Liver (tissue), 9 donors: ENCODE data around the gene ACLY. TPM values are rescaled to one million over a fixed set of nuclear protein-coding genes. Genes with fewer than 3 reads are reported as not detected.

Source experiments
- DNase-seq: peaks from one replicate; pipeline ENCODE4 v3.0.0-alpha.2; 2017; ENCODE audit warnings: low spot score
- H3K27ac ChIP-seq, 2 donors: one replicate each; pipeline ENCODE4 v1.7.0; 2013; ENCODE audit warnings: inconsistent platforms in 2 of 2, low read length in 2 of 2, control low read depth in 1 of 2, low read depth in 1 of 2, mild to moderate bottlenecking in 1 of 2
- H3K27me3 ChIP-seq, 4 donors: one replicate each; pipeline versions ENCODE4 v1.6.1 to v1.7.0; 2013; ENCODE audit warnings: low read length in 3 of 4, inconsistent platforms in 1 of 4, mild to moderate bottlenecking in 1 of 4, moderate library complexity in 1 of 4; ENCODE audit not compliant: control insufficient read depth in 4 of 4, insufficient read depth in 4 of 4
- H3K36me3 ChIP-seq, 4 donors: one replicate each; pipeline versions ENCODE4 v1.6.1 to v1.7.0; 2013; ENCODE audit warnings: low read length in 3 of 4, mild to moderate bottlenecking in 3 of 4, low read depth in 1 of 4, moderate library complexity in 1 of 4; ENCODE audit not compliant: control insufficient read depth in 4 of 4, insufficient read depth in 3 of 4
- H3K4me1 ChIP-seq, 4 donors: one replicate each; pipeline versions ENCODE4 v1.6.1 to v1.7.0; 2013; ENCODE audit warnings: low read length in 3 of 4, mild to moderate bottlenecking in 3 of 4, moderate library complexity in 1 of 4; ENCODE audit not compliant: control insufficient read depth in 4 of 4, insufficient read depth in 4 of 4
- H3K4me3 ChIP-seq, 3 donors: one replicate each; pipeline versions ENCODE4 v1.6.1 to v1.7.0; 2013; ENCODE audit warnings: low read length in 3 of 3, control low read depth in 1 of 3, low read depth in 1 of 3, mild to moderate bottlenecking in 1 of 3
- H3K9ac ChIP-seq, 2 donors: one replicate each; pipeline ENCODE4 v1.7.0; 2013; ENCODE audit warnings: low read length in 2 of 2, mild to moderate bottlenecking in 2 of 2, moderate library complexity in 2 of 2, control low read depth in 1 of 2, low read depth in 1 of 2
- H3K9me3 ChIP-seq, 4 donors: one replicate each; pipeline versions ENCODE4 v1.6.1 to v1.7.0; 2013; ENCODE audit warnings: low read length in 3 of 4; ENCODE audit not compliant: control insufficient read depth in 4 of 4
- CTCF ChIP-seq: fragments of 150-350 bp; IDR thresholded peaks from 2 replicates; pipeline ENCODE4 v1.5.1; 2017; ENCODE audit warnings: improper control_type of control experiment, low read depth, low read length; ENCODE audit not compliant: missing input control
- EGR1 ChIP-seq, 2 donors: IDR thresholded peaks; 2 replicates each; pipeline ENCODE4 v1.6.1; 2016 to 2018; ENCODE audit warnings: antibody characterized with exemption in 2 of 2, low read depth in 2 of 2
- FOXA1 ChIP-seq: IDR thresholded peaks from 2 replicates; pipeline ENCODE4 v1.6.1; 2016; ENCODE audit warnings: antibody characterized with exemption
- FOXA2 ChIP-seq: IDR thresholded peaks from 2 replicates; pipeline ENCODE4 v1.6.1; 2016; ENCODE audit warnings: antibody characterized with exemption
- GABPA ChIP-seq, 2 donors: IDR thresholded peaks in 1 of 2; conservative IDR thresholded peaks in 1 of 2; 2 replicates each; pipeline ENCODE4 v1.6.1; 2016; ENCODE audit warnings: antibody characterized with exemption in 2 of 2, mild to moderate bottlenecking in 1 of 2, moderate library complexity in 1 of 2
- HNF4A ChIP-seq, 2 donors: conservative IDR thresholded peaks; 2 replicates each; pipeline ENCODE4 v1.6.1; 2016; ENCODE audit warnings: antibody characterized with exemption in 2 of 2, mild to moderate bottlenecking in 2 of 2
- HNF4G ChIP-seq: IDR thresholded peaks from 2 replicates; pipeline ENCODE4 v1.6.1; 2016; ENCODE audit warnings: antibody characterized with exemption
- NR2F2 ChIP-seq: IDR thresholded peaks from 2 replicates; pipeline ENCODE4 v1.6.1; 2016; ENCODE audit warnings: antibody characterized with exemption
- REST ChIP-seq: IDR thresholded peaks from 2 replicates; pipeline ENCODE4 v1.6.1; 2016; ENCODE audit warnings: antibody characterized with exemption, mild to moderate bottlenecking
- RXRA ChIP-seq, 2 donors: IDR thresholded peaks; 2 replicates each; pipeline ENCODE4 v1.6.1; 2017 to 2018; ENCODE audit warnings: antibody characterized with exemption in 2 of 2, mild to moderate bottlenecking in 1 of 2
- TAF1 ChIP-seq: conservative IDR thresholded peaks from 2 replicates; pipeline ENCODE4 v1.6.1; 2016; ENCODE audit warnings: antibody characterized with exemption, mild to moderate bottlenecking
- YY1 ChIP-seq: IDR thresholded peaks from 2 replicates; pipeline ENCODE4 v1.6.1; 2016; ENCODE audit warnings: antibody characterized with exemption, mild to moderate bottlenecking
- ZBTB33 ChIP-seq: IDR thresholded peaks from 2 replicates; pipeline ENCODE4 v1.6.1; 2016; ENCODE audit warnings: antibody characterized with exemption
- WGBS: extraction: QIAGEN DNeasy Blood & Tissue Kit; methylation state at CpG from one replicate; pipeline ENCODE4 v1.1.7; 2013; 5-methylcytosine and 5-hydroxymethylcytosine counted together
- polyA plus RNA-seq, 2 donors: library from polyadenylated mRNA; stranded (reverse) in 1 of 2; unstranded in 1 of 2; fragments of 200-250 nt in 1 of 2; fragments of >200 nt in 1 of 2; fragmentation: Nextera tagmentation in 1 of 2; extraction: Ambion mirVana in 1 of 2; gene quantifications; one replicate each; pipeline versions ENCODE4 v1.2.1 to v1.2.3, GENCODE V29; 2013 to 2015
- total RNA-seq, 2 donors: library from RNA; depleted of rRNA; stranded (reverse); fragments of >200 nt; gene quantifications; one replicate each; pipeline ENCODE4 v1.2.3, GENCODE V29; 2014
- donor health status: healthy.
- donor health status: healthy.
- donor health status: healthy.
- donor health status: healthy.
- donor health status: healthy.

The ACLY gene
- total and polyA plus RNA-seq, 4 donors = 12.1 to 133 (median 37.1) TPM

GRCh38 chr17:41910701-41911391 lies 7.9 kb downstream of the ACLY start:
- 97% methylated on average over 13 of the region's 13 CpGs for WGBS

GRCh38 chr17:41909088-41909487 lies 9.7 kb downstream of the ACLY start:
- Histone ChIP-seq H3K9me3 (no peaks in the 10 kb centered on the region), H3K4me1 (peaks cover 4 to 15% (median 10%) of the 10 kb centered on the region in 4 donors), H3K36me3 (peaks cover 11 to 67% (median 39%) of the 10 kb centered on the region in 4 donors), H3K27ac (no peak overlapping the region), H3K27me3 (no peaks in the 10 kb centered on the region), H3K4me3 (no peak overlapping the region), H3K9ac (no peak overlapping the region)
- no peak for DNase-seq
- WGBS = 97% methylated on average over 13 of the region's 13 CpGs
- TF ChIP-seq HNF4A (conservative IDR thresholded peaks at IDR 0.05) = no peak
- TF ChIP-seq GABPA (IDR thresholded peaks at IDR 0.05 in 1 of 2, conservative IDR thresholded peaks at IDR 0.05 in 1 of 2) = no peak
- no peak for TF ChIP-seq FOXA2
- TF ChIP-seq TAF1 = no peak
- TF ChIP-seq ZBTB33 = no peak
- no peak for TF ChIP-seq FOXA1
- TF ChIP-seq CTCF = no peak
- no peak for TF ChIP-seq YY1

More at GRCh38 chr17:41910701-41911391, 7.9 kb downstream of the ACLY start:
- Histone ChIP-seq H3K9me3 (no peaks in the 10 kb centered on the region), H3K4me1 (peaks cover 6 to 26% (median 17%) of the 10 kb centered on the region in 4 donors), H3K27me3 (no peaks in the 10 kb centered on the region), H3K27ac (no peak overlapping the region), H3K36me3 (peaks cover 7 to 49% (median 27%) of the 10 kb centered on the region in 4 donors), H3K9ac (no peak overlapping the region), H3K4me3 (no peak overlapping the region)
- TF ChIP-seq FOXA2 = no peak
- no peak for TF ChIP-seq REST
- no peak for TF ChIP-seq EGR1 (IDR thresholded peaks at IDR 0.05; ENCODE audit: low read depth in 2 of 2)
- TF ChIP-seq RXRA (IDR thresholded peaks at IDR 0.05) = no peak
- TF ChIP-seq TAF1 = no peak
- no peak for TF ChIP-seq ZBTB33
- TF ChIP-seq NR2F2 = no peak
- TF ChIP-seq HNF4G = no peak
- DNase-seq = no peak
